ENCODE measurements around the gene RAI1.
A peak's percentile ranks its signal among the peaks of the same experiment; 100 is the strongest.

RAI1 gene

DNA sequence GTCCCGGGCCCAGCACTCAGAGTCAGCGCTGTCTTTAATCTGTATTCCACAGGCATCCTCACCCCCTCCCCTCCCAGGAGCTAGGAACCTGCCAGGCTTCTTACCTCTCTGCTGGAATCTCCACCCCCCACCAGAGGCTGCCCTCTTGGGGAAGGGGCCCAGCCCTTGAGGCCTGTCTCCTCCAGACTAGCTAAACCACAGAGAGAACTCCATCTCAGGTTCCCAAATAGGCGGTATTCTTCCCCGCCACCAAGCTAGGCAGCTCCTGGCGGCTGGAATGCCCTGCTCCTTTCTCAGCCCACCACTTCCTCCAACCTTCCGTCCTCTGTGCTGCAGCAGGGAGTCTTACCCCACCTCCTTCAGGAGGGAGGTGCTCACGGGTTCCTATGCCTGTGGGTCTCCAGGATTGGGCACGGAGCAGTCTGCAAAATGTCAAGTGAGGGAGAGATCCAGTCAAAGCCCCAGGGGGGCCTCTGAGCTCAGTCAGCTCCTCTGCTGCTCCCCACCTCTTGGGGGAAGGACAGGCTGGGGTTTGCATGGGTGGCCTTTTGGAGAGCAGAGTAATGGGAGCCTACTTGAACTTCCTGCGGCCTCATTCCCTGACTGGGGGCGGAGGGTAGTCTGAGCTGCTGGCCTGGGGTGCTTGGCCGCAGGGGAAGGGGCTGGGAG, 99.8 kb downstream of the RAI1 start:
- peak overlapping the region; percentile 39 for H3K4me3 ChIP-seq (ENCODE audit: low read length)
- no peak for DNase-seq (ENCODE audit: low read depth)
- peak; percentile 61 for TF ChIP-seq CTCF (conservative IDR thresholded peaks at IDR 0.05; ENCODE audit: low read depth, low read length)

GRCh38 chr17:17781591-17782496, 100.6 kb downstream of the RAI1 start:
- no peak for TF ChIP-seq CTCF (conservative IDR thresholded peaks at IDR 0.05; ENCODE audit: low read depth, low read length)
- DNase-seq (ENCODE audit: low read depth), result no peak
- H3K4me3 ChIP-seq (ENCODE audit: low read length), result peak overlapping the region; percentile 39

GRCh38 chr17:17782523-17783115, 101.4 kb downstream of the RAI1 start:
- no peak for TF ChIP-seq CTCF (conservative IDR thresholded peaks at IDR 0.05; ENCODE audit: low read depth, low read length)
- H3K4me3 ChIP-seq (ENCODE audit: low read length), result peak overlapping the region; percentile 32
- no peak for DNase-seq (ENCODE audit: low read depth)

- H3K4me3 ChIP-seq (ENCODE audit: low read length), result peak overlapping the region; percentile 45
- DNase-seq (ENCODE audit: low read depth), result no peak
- peak; percentile 21 for TF ChIP-seq CTCF (conservative IDR thresholded peaks at IDR 0.05; ENCODE audit: low read depth, low read length)
Measured at GRCh38 chr17:17783116-17783824, 102.0 kb downstream of the RAI1 start.

GRCh38 chr17:17783825-17784656, 102.8 kb downstream of the RAI1 start:
- no peak for TF ChIP-seq CTCF (conservative IDR thresholded peaks at IDR 0.05; ENCODE audit: low read depth, low read length)
- peak; percentile 75 for DNase-seq (ENCODE audit: low read depth)
- H3K4me3 ChIP-seq (ENCODE audit: low read length), result peak overlapping the region; percentile 45

GRCh38 chr17:17784657-17785267, 103.5 kb downstream of the RAI1 start:
- peak; percentile 51 for TF ChIP-seq CTCF (conservative IDR thresholded peaks at IDR 0.05; ENCODE audit: low read depth, low read length)
- H3K4me3 ChIP-seq (ENCODE audit: low read length), result no peak overlapping the region
- no peak for DNase-seq (ENCODE audit: low read depth)
